AG08395 (cell line): ENCODE results near the gene SPNS2.
A peak's percentile ranks its signal among the peaks of the same experiment; 100 is the strongest.

ENCODE experiments used
- DNase-seq: peaks from one replicate; pipeline ENCODE4 v3.0.0; 2012; ENCODE audit warnings: mixed read lengths, low spot score

The SPNS2 gene

GRCh38 chr17:4480929-4481898, 17.5 kb upstream of the SPNS2 start:
- DNase-seq: no peak

GRCh38 chr17:4482338-4483011, 16.2 kb upstream of the SPNS2 start:
- DNase-seq: no peak

- no peak for DNase-seq
These were observed 15.5 kb upstream of the SPNS2 start for GRCh38 chr17:4483012-4483840.

GRCh38 chr17:4485676-4486646, 12.7 kb upstream of the SPNS2 start:
- DNase-seq: no peak

- DNase-seq: no peak
These were observed 11.4 kb upstream of the SPNS2 start for GRCh38 chr17:4487296-4487695.

- no peak for DNase-seq
These were observed 10.6 kb upstream of the SPNS2 start for GRCh38 chr17:4487820-4488716.

GRCh38 chr17:4488989-4489595, 9.6 kb upstream of the SPNS2 start:
- DNase-seq: no peak

- no peak for DNase-seq
These were observed 8.5 kb upstream of the SPNS2 start for GRCh38 chr17:4490109-4490591.

- DNase-seq: no peak
These were observed 8.0 kb upstream of the SPNS2 start for GRCh38 chr17:4490637-4491061.

GRCh38 chr17:4492721-4493561, 5.7 kb upstream of the SPNS2 start:
- DNase-seq: no peak

GRCh38 chr17:4497101-4497824, 1.4 kb upstream of the SPNS2 start:
- peak; percentile 21 for DNase-seq

- DNase-seq: no peak
These were observed 930 bp downstream of the SPNS2 start for GRCh38 chr17:4499431-4500190.

- no peak for DNase-seq
These were observed 1.5 kb downstream of the SPNS2 start for GRCh38 chr17:4500191-4500571.

GRCh38 chr17:4501295-4501949, 2.7 kb downstream of the SPNS2 start:
- DNase-seq: no peak

GRCh38 chr17:4502466-4503154, 3.9 kb downstream of the SPNS2 start:
- DNase-seq: no peak
